Spleen (tissue), 11 donors: ENCODE data around the gene ZNF140. TPM values are rescaled to one million over a fixed set of nuclear protein-coding genes. Genes with fewer than 3 reads are reported as not detected.

ENCODE experiments used
- DNase-seq: peaks from one replicate; pipeline ENCODE4 v3.0.0-alpha.2; 2020
- H3K27ac ChIP-seq, 8 donors: fragments of 200-600 bp; sonication (generic) in 7 of 8; 1 replicate in 4 of 8; 2 replicates in 4 of 8; pipeline versions ENCODE4 v1.5.0 to v1.8.0; 2016 to 2021; ENCODE audit warnings: inconsistent platforms in 4 of 8, mild to moderate bottlenecking in 4 of 8, moderate library complexity in 1 of 8
- H3K27me3 ChIP-seq, 7 donors: fragments of 200-600 bp; sonication (generic) in 6 of 7; replicated peaks in 1 of 7; 1 replicate in 4 of 7; 2 replicates in 3 of 7; pipeline versions ENCODE4 v1.5.0 to v1.8.0; 2016 to 2021; ENCODE audit warnings: inconsistent platforms in 3 of 7, mild to moderate bottlenecking in 1 of 7
- H3K36me3 ChIP-seq, 6 donors: fragments of 200-600 bp; sonication (generic) in 5 of 6; 1 replicate in 4 of 6; 2 replicates in 2 of 6; pipeline versions ENCODE4 v1.5.0 to v1.8.0; 2016 to 2021; ENCODE audit warnings: inconsistent platforms in 2 of 6
- H3K4me1 ChIP-seq, 6 donors: fragments of 200-600 bp; sonication (generic) in 5 of 6; 1 replicate in 3 of 6; 2 replicates in 3 of 6; pipeline versions ENCODE4 v1.5.0 to v1.8.0; 2016 to 2021; ENCODE audit warnings: inconsistent platforms in 3 of 6
- H3K4me3 ChIP-seq, 8 donors: fragments of 200-600 bp; sonication (generic) in 7 of 8; 1 replicate in 4 of 8; 2 replicates in 4 of 8; pipeline versions ENCODE4 v1.5.0 to v1.8.0; 2016 to 2021; ENCODE audit warnings: inconsistent platforms in 4 of 8, mild to moderate bottlenecking in 4 of 8, moderate library complexity in 2 of 8
- H3K9me3 ChIP-seq, 8 donors: fragments of 200-600 bp; sonication (generic) in 7 of 8; 1 replicate in 4 of 8; 2 replicates in 4 of 8; pipeline versions ENCODE4 v1.5.0 to v1.8.0; 2016 to 2021; ENCODE audit warnings: inconsistent platforms in 4 of 8
- CTCF ChIP-seq, 11 experiments: fragments of 200-600 bp in 7 of 11; fragments of 450-650 bp in 4 of 11; sonication (generic) in 4 of 11; IDR thresholded peaks in 8 of 11; conservative IDR thresholded peaks in 3 of 11; 1 replicate in 7 of 11; 2 replicates in 4 of 11; pipeline versions ENCODE4 v1.4.0 to v1.8.0; 2016 to 2021; ENCODE audit warnings: antibody characterized with exemption in 11 of 11, inconsistent platforms in 4 of 11, mild to moderate bottlenecking in 1 of 11
- POLR2A ChIP-seq, 3 donors: fragments of 450-650 bp; IDR thresholded peaks; one replicate each; pipeline ENCODE4 v1.5.1; 2017; ENCODE audit warnings: antibody characterized with exemption in 3 of 3, mild to moderate bottlenecking in 1 of 3
- POLR2AphosphoS5 ChIP-seq, 3 donors: sonication (generic); formaldehyde crosslinking; IDR thresholded peaks; one replicate each; pipeline ENCODE4 v1.5.1; 2017; ENCODE audit warnings: antibody characterized with exemption in 3 of 3
- WGBS, 5 donors: extraction: QIAGEN DNeasy Blood & Tissue Kit in 3 of 5; methylation state at CpG; one replicate each; pipeline versions ENCODE4 v1.1.5 to v1.1.7; 2013 to 2018; 5-methylcytosine and 5-hydroxymethylcytosine counted together
- intact Hi-C: fragments of 100-400 bp; cut with DNase I; formaldehyde crosslinking; loops from one replicate; pipeline ENCODE4 v1.15.0; 2023; ENCODE audit warnings: low total_unique reads
- polyA plus RNA-seq, 3 donors: library from polyadenylated mRNA; stranded (reverse); fragments of 200-250 nt; gene quantifications; one replicate each; pipeline ENCODE4 v1.2.1, GENCODE V29; 2013
- total RNA-seq, 7 donors: library from RNA; depleted of rRNA in 3 of 7; stranded (reverse); fragments of >200 nt in 3 of 7; fragmentation: NEBNext Ultra II Directional in 4 of 7; extraction: Animal tissue kit (Norgen Biotek cat#: 25700) in 4 of 7; gene quantifications; one replicate each; pipeline versions ENCODE4 v1.1.0 to v1.2.1, GENCODE V29; 2016 to 2021
- donor health status: healthy with polysubstance abuse.
- donor health status: DM: no; HTN: no; CAD: no; lungs with moderate emphysema.
- donor health status: DM: no; HTN: no; CAD: no.
- donor health status: Bipolar disorder and iron deficiency.
- donor health status: healthy.
- donor health status: DM: no; HTN: no; CAD: no.
- donor health status: DM: yes; HTN: yes; CAD: no.

The ZNF140 gene
- total and polyA plus RNA-seq, 10 donors, result 14.9 to 25.0 (median 17.0) TPM

DNA sequence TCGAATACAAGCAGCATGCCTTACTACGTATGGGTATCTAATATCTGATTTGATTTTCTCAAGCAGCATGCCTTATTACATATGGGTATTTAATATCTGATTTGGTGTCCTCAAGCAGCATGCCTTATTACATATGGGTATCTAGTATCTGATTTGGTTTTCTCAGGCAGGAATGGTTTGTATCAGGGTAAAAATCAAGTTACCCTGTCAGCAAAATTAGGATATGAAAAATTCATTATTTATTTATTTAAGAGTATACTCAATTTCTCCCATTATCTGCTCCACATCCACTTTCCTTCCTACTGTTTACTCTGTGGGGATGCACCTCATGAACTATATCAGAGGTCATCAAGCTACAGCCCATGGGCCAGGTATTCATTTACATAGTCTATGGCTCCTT, 27.4 kb downstream of the ZNF140 start:
- intact Hi-C loops, result no loop called here
- Histone ChIP-seq H3K27ac (no peak overlapping the region), H3K4me3 (peak overlapping the region in 1 of 8 donors; percentile 5), H3K27me3 (no peaks in the 10 kb centered on the region), H3K4me1 (no peaks in the 10 kb centered on the region), H3K9me3 (peaks cover 86 to 100% (median 100%) of the 10 kb centered on the region in 8 donors), H3K36me3 (peaks cover 21 to 81% (median 44%) of the 10 kb centered on the region in 6 donors)
- 93 to 100% (median 96%) methylated on average over 2 of the region's 2 CpGs for WGBS, 5 donors
- no peak for DNase-seq
- no peak for TF ChIP-seq POLR2A (IDR thresholded peaks at IDR 0.05)
- no peak for TF ChIP-seq CTCF (IDR thresholded peaks at IDR 0.05 in 8 of 11, conservative IDR thresholded peaks at IDR 0.05 in 3 of 11)
- TF ChIP-seq POLR2AphosphoS5 (IDR thresholded peaks at IDR 0.05), result no peak

DNA sequence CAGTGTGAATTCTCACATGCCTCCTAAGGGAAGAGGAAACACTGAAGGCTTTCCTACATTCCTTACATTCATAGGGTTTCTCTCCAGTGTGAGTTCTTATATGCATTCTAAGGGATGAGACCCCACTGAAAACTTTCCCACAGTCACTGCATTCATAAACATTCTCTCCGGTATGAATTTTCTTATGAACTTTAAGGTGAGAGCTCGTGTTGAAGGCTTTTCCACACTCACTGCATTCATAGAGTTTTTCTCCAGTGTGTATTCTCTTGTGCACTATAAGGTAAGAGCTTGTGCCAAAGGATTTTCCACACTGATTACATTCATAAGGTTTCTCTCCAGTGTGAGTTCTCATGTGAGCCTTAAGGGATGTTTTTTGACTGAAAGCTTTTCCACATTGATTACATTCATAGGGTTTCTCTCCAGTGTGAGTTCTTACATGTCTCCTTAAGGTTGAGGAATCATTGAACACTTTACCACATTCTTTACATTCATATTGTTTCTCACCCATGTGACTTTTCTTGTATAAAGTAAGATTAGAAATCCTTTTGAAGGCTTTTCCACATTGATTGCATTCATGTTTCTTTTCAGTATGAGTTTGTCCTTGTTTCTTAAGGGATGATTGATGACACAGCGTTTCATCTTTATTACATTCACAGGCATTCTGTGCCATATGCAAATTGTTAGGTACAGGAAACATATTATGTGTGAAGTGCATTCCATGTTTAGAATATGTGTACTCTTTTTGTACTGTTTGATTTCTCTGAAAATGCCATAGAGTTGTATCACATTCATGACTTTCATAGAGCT, 39.9 kb downstream of the ZNF140 start:
- intact Hi-C loops, result no loop called here
- Histone ChIP-seq H3K27me3 (no peaks in the 10 kb centered on the region), H3K9me3 (peaks cover 69 to 100% (median 100%) of the 10 kb centered on the region in 8 donors), H3K4me3 (no peak overlapping the region), H3K4me1 (no peaks in the 10 kb centered on the region), H3K36me3 (peaks cover 21 to 99% (median 52%) of the 10 kb centered on the region in 6 donors), H3K27ac (no peak overlapping the region)
- DNase-seq, result no peak
- no peak for TF ChIP-seq POLR2A (IDR thresholded peaks at IDR 0.05)
- TF ChIP-seq POLR2AphosphoS5 (IDR thresholded peaks at IDR 0.05), result no peak
- TF ChIP-seq CTCF (IDR thresholded peaks at IDR 0.05 in 8 of 11, conservative IDR thresholded peaks at IDR 0.05 in 3 of 11), result no peak
- WGBS, 5 donors, result 88 to 97% (median 91%) methylated on average over 3 of the region's 3 CpGs

DNA sequence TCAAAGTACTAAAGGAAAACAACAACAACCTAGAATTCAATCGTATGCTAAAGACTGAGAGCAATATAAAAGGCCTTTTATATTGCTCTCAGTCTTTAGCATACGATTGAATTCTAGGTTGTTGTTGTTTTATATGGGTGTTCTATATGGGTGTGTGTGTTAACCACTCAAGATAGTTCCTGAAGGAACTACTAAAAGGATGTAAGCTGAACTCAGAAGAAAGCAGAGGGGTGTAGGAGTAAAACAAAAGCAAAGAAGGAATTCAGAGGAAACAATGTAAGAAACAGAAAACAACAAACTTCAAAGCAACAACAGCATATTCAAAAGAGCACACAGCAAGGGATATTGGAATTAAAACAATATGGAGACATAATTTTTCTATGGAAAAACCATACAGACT, 44.0 kb downstream of the ZNF140 start:
- Histone ChIP-seq H3K27ac (no peak overlapping the region), H3K4me3 (no peak overlapping the region), H3K27me3 (no peaks in the 10 kb centered on the region), H3K9me3 (peaks cover 48 to 98% (median 96%) of the 10 kb centered on the region in 8 donors), H3K36me3 (peaks cover 17 to 89% (median 55%) of the 10 kb centered on the region in 6 donors), H3K4me1 (peaks cover 0 to 9% (median 7%) of the 10 kb centered on the region in 6 donors)
- TF ChIP-seq CTCF (IDR thresholded peaks at IDR 0.05 in 8 of 11, conservative IDR thresholded peaks at IDR 0.05 in 3 of 11) (no peak), POLR2A (IDR thresholded peaks at IDR 0.05) (no peak), POLR2AphosphoS5 (IDR thresholded peaks at IDR 0.05) (no peak)
- DNase-seq, result no peak
- intact Hi-C loops, result no loop called here
- WGBS, 5 donors, result 94 to 100% (median 98%) methylated on average over 2 of the region's 2 CpGs

DNA sequence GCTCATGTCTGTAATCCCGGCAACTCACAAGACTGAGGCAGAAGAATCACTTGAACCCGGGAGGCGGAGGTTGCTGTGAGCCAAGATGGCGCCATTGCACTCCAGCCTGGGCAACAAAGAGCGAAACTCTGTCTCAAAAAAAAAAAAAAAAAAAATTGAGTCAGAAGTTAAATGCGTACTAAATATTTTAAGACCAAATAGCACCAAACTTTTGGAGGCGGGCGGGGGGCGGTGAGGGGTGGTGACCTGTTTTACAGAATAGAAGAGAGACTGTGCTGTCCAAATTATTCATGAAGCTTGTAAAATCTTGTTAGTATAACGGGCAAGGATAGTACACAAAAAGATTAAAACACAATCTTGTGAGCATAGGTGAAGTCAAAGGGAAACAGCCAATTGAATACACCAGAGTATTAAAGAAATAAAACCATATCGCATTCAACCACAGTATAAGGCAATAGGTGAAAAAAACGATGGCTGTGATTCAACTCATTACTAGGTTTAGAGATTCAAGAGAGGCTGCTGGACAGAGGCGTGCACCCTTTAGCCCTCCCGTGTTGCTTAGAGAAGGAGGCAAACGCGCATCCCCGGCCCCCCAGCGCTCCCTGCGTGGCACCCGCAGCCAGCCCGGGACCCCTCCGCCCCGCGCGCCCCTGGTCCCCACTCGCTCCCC, 48.8 kb downstream of the ZNF140 start:
- WGBS, 5 donors, result 22 to 30% (median 23%) methylated on average over 25 to 26 of the region's 26 CpGs
- Histone ChIP-seq H3K9me3 (peaks cover 16 to 85% (median 79%) of the 10 kb centered on the region in 8 donors), H3K4me3 (peak overlapping the region; percentile 59 to 91 (median 76)), H3K27me3 (no peaks in the 10 kb centered on the region), H3K4me1 (peaks cover 0 to 25% (median 14%) of the 10 kb centered on the region in 6 donors), H3K36me3 (peaks cover 3 to 70% (median 24%) of the 10 kb centered on the region in 6 donors), H3K27ac (peak overlapping the region; percentile 94 to 100 (median 99))
- intact Hi-C loops, result loop anchor here (5.0 kb wide), 1 partner anchor 47 kb away; the partner anchor contains the start of gene ZNF140
- peak; percentile 75 for DNase-seq
- no peak for TF ChIP-seq POLR2A (IDR thresholded peaks at IDR 0.05)
- no peak for TF ChIP-seq CTCF (IDR thresholded peaks at IDR 0.05 in 8 of 11, conservative IDR thresholded peaks at IDR 0.05 in 3 of 11)
- TF ChIP-seq POLR2AphosphoS5 (IDR thresholded peaks at IDR 0.05), result no peak
